H1 (cell line): ENCODE data around the gene CSGALNACT2. TPM values are rescaled to one million over a fixed set of nuclear protein-coding genes. Genes with fewer than 3 reads are reported as not detected.

ENCODE experiments used
- CTCF ChIA-PET: fragments of 300-600 bp; sonication (Branson Sonifier 250); formaldehyde crosslinking; loops from one replicate; lab custom pipeline; 2021; ENCODE audit not compliant: partially characterized antibody; lab: Charles Lee
- POLR2A ChIA-PET: fragments of 300-600 bp; sonication (Branson Sonifier 250); formaldehyde crosslinking; loops from one replicate; lab custom pipeline; 2021; ENCODE audit warnings: inconsistent platforms; ENCODE audit not compliant: partially characterized antibody; lab: Charles Lee
- DNase-seq, 2 experiments: peaks; one replicate each; pipeline versions ENCODE4 v3.0.0 to v3.0.0-alpha.2; 2010 to 2022; ENCODE audit warnings: low spot score in 2 of 2, low read depth in 1 of 2, mixed read lengths in 1 of 2
- FAIRE-seq: peaks from 2 replicates; lab custom pipeline; 2011; peaks lifted over from hg19 to GRCh38; lab: Jason Lieb, UNC
- H2AFZ ChIP-seq: 2 replicates; pipeline ENCODE4 v1.8.1; 2012; ENCODE audit warnings: low read length, inconsistent platforms
- H2AK5ac ChIP-seq: 2 replicates; pipeline ENCODE4 v1.6.1; 2013; ENCODE audit warnings: low read depth, low read length
- H2BK120ac ChIP-seq: replicated peaks from 2 replicates; pipeline ENCODE3; 2013; ENCODE audit warnings: low read depth, low read length, inconsistent platforms
- H2BK12ac ChIP-seq: 2 replicates; pipeline ENCODE4 v1.6.1; 2013; ENCODE audit warnings: low read depth, low read length
- H2BK15ac ChIP-seq: 2 replicates; pipeline ENCODE4 v1.6.1; 2013; ENCODE audit warnings: low read length
- H2BK20ac ChIP-seq: 2 replicates; pipeline ENCODE4 v1.6.1; 2013; ENCODE audit warnings: low read length
- H2BK5ac ChIP-seq: 2 replicates; pipeline ENCODE4 v1.6.1; 2013; ENCODE audit warnings: low read depth, low read length
- H3K14ac ChIP-seq: 2 replicates; pipeline ENCODE4 v1.6.1; 2013; ENCODE audit warnings: inconsistent platforms; ENCODE audit not compliant: insufficient read length
- H3K18ac ChIP-seq: 2 replicates; pipeline ENCODE4 v1.6.1; 2013; ENCODE audit warnings: low read length; ENCODE audit errors: extremely low read depth
- H3K23ac ChIP-seq: 2 replicates; pipeline ENCODE4 v1.6.1; 2013; ENCODE audit warnings: inconsistent platforms; ENCODE audit not compliant: insufficient read length
- H3K23me2 ChIP-seq: 2 replicates; pipeline ENCODE4 v1.6.1; 2013; ENCODE audit warnings: low read depth, low read length
- H3K27ac ChIP-seq: 2 replicates; pipeline ENCODE4 v1.6.1; 2011; ENCODE audit warnings: low read depth, low read length, inconsistent platforms
- H3K27me3 ChIP-seq, 4 experiments: replicated peaks in 1 of 4; 1 replicate in 1 of 4; 2 replicates in 3 of 4; pipeline versions ENCODE4 v1.6.1 to v1.8.1; 2011 to 2013; ENCODE audit warnings: low read length in 3 of 4, mild to moderate bottlenecking in 3 of 4, inconsistent platforms in 2 of 4, mixed read lengths in 2 of 4, moderate library complexity in 1 of 4; ENCODE audit not compliant: control insufficient read depth in 3 of 4, insufficient read depth in 3 of 4; ENCODE audit errors: extremely low read depth in 1 of 4
- H3K36me3 ChIP-seq, 4 experiments: 2 replicates each; pipeline versions ENCODE4 v1.6.1 to v1.8.1; 2011 to 2013; ENCODE audit warnings: mild to moderate bottlenecking in 4 of 4, low read length in 3 of 4, moderate library complexity in 2 of 4, control low read depth in 1 of 4, inconsistent platforms in 1 of 4; ENCODE audit not compliant: insufficient read depth in 4 of 4, control insufficient read depth in 2 of 4
- H3K4ac ChIP-seq: replicated peaks from 2 replicates; pipeline ENCODE3; 2013; ENCODE audit warnings: low read length, low read depth, mixed read lengths, inconsistent platforms; ENCODE audit not compliant: insufficient read length
- H3K4me1 ChIP-seq, 4 experiments: replicated peaks in 1 of 4; 1 replicate in 1 of 4; 2 replicates in 3 of 4; pipeline versions ENCODE4 v1.6.1 to v1.8.1; 2011 to 2013; ENCODE audit warnings: low read length in 3 of 4, inconsistent platforms in 2 of 4, mixed read lengths in 1 of 4; ENCODE audit not compliant: insufficient read depth in 4 of 4, control insufficient read depth in 3 of 4
- H3K4me2 ChIP-seq, 2 experiments: 2 replicates each; pipeline versions ENCODE4 v1.6.1 to v1.8.1; 2011 to 2013; ENCODE audit warnings: low read depth in 2 of 2, low read length in 2 of 2, control low read depth in 1 of 2, inconsistent platforms in 1 of 2, mild to moderate bottlenecking in 1 of 2; ENCODE audit not compliant: insufficient read depth in 1 of 2
- H3K4me3 ChIP-seq, 4 experiments: fragments of 200-600, 300-600 bp in 1 of 4; sonication (generic), shearing (Covaris generic), sonication (Bioruptor Twin) in 1 of 4; 2 replicates each; pipeline versions ENCODE4 v1.5.1 to v1.8.1; 2011 to 2016; ENCODE audit warnings: low read length in 4 of 4, low read depth in 3 of 4, control low read depth in 2 of 4, inconsistent platforms in 2 of 4, mild to moderate bottlenecking in 2 of 4, mixed read lengths in 1 of 4, moderate library complexity in 1 of 4; ENCODE audit not compliant: insufficient read depth in 2 of 4; ENCODE audit errors: extremely low read depth in 1 of 4
- H3K56ac ChIP-seq: replicated peaks from 2 replicates; pipeline ENCODE3; 2013; ENCODE audit warnings: low read depth, mild to moderate bottlenecking, mixed read lengths, low read length, inconsistent platforms; ENCODE audit not compliant: insufficient read length
- H3K79me1 ChIP-seq: 2 replicates; pipeline ENCODE4 v1.6.1; 2013; ENCODE audit warnings: low read depth, low read length, control low read depth
- H3K79me2 ChIP-seq, 2 experiments: 2 replicates each; pipeline versions ENCODE4 v1.6.1 to v1.8.1; 2012 to 2013; ENCODE audit warnings: low read length in 2 of 2, mild to moderate bottlenecking in 2 of 2, inconsistent platforms in 1 of 2; ENCODE audit not compliant: insufficient read depth in 2 of 2, control insufficient read depth in 1 of 2
- H3K9ac ChIP-seq, 4 experiments: replicated peaks in 1 of 4; 1 replicate in 1 of 4; 2 replicates in 3 of 4; pipeline versions ENCODE4 v1.6.1 to v1.8.1; 2011 to 2013; ENCODE audit warnings: low read depth in 3 of 4, low read length in 3 of 4, control low read depth in 2 of 4, mild to moderate bottlenecking in 2 of 4, moderate library complexity in 2 of 4, inconsistent platforms in 1 of 4; ENCODE audit errors: extremely low read depth in 1 of 4
- H3K9me3 ChIP-seq, 2 experiments: 2 replicates each; pipeline versions ENCODE4 v1.6.1 to v1.8.1; 2012 to 2013; ENCODE audit warnings: mild to moderate bottlenecking in 2 of 2, moderate library complexity in 2 of 2, control low read depth in 1 of 2, inconsistent platforms in 1 of 2, low read depth in 1 of 2, low read length in 1 of 2, mixed read lengths in 1 of 2; ENCODE audit not compliant: insufficient read depth in 2 of 2
- H4K20me1 ChIP-seq, 2 experiments: replicated peaks in 1 of 2; 2 replicates each; pipeline versions ENCODE3 to v1.8.1; 2011 to 2013; ENCODE audit warnings: inconsistent platforms in 2 of 2, low read length in 2 of 2, mild to moderate bottlenecking in 1 of 2; ENCODE audit not compliant: insufficient read depth in 2 of 2, control insufficient read depth in 1 of 2
- H4K5ac ChIP-seq: 2 replicates; pipeline ENCODE4 v1.6.1; 2013; ENCODE audit warnings: low read length, low read depth, mixed read lengths, inconsistent platforms; ENCODE audit not compliant: insufficient read length
- H4K8ac ChIP-seq: 2 replicates; pipeline ENCODE4 v1.8.0; 2013; ENCODE audit warnings: mild to moderate bottlenecking, moderate library complexity, low read length, inconsistent platforms; ENCODE audit not compliant: insufficient read depth; ENCODE audit errors: extremely low read depth
- H4K91ac ChIP-seq: replicated peaks from 2 replicates; pipeline ENCODE3; 2013; ENCODE audit warnings: low read length, mixed read lengths, inconsistent platforms; ENCODE audit not compliant: insufficient read length
- ASH2L ChIP-seq: fragments of 200-600, 300-600 bp; sonication (generic); IDR thresholded peaks from one replicate; pipeline ENCODE4 v1.7.1; 2017; ENCODE audit warnings: low read length
- BACH1 ChIP-seq: IDR thresholded peaks from 2 replicates; pipeline ENCODE4 v1.6.1; 2012; ENCODE audit warnings: low read length, improper control_type of control experiment
- BRCA1 ChIP-seq: IDR thresholded peaks from 2 replicates; pipeline ENCODE4 v1.6.1; 2012; ENCODE audit warnings: low read depth, low read length, improper control_type of control experiment
- CEBPB ChIP-seq: IDR thresholded peaks from 2 replicates; pipeline ENCODE4 v1.6.1; 2012; ENCODE audit warnings: low read depth, low read length
- CHD1 ChIP-seq: IDR thresholded peaks from 2 replicates; pipeline ENCODE4 v1.6.1; 2012; ENCODE audit warnings: low read depth, low read length, improper control_type of control experiment
- JUN ChIP-seq: IDR thresholded peaks from 2 replicates; pipeline ENCODE4 v1.6.1; 2011; ENCODE audit warnings: low read depth, mild to moderate bottlenecking, improper control_type of control experiment, low read length
- KDM4A ChIP-seq: IDR thresholded peaks from one replicate; pipeline ENCODE4 v1.7.1; 2012; ENCODE audit warnings: low read depth, mild to moderate bottlenecking, moderate library complexity, low read length, inconsistent platforms; ENCODE audit not compliant: severe bottlenecking
- MAX ChIP-seq: IDR thresholded peaks from 2 replicates; pipeline ENCODE4 v1.6.1; 2012; ENCODE audit warnings: inconsistent platforms
- POLR2AphosphoS5 ChIP-seq: IDR thresholded peaks from 2 replicates; pipeline ENCODE4 v1.6.1; 2011; ENCODE audit warnings: low read depth, low read length
- RBBP5 ChIP-seq: IDR thresholded peaks from 2 replicates; pipeline ENCODE4 v1.7.1; 2012; ENCODE audit warnings: low read depth, mild to moderate bottlenecking, inconsistent platforms, low read length, moderate library complexity, borderline replicate concordance
- WGBS, 2 experiments: shearing (Covaris generic) in 1 of 2; methylation state at CpG; one replicate each; pipeline versions ENCODE4 v1.1.6 to v1.1.7; 2013 to 2015; ENCODE audit warnings: low lambda C conversion rate in 2 of 2, mixed read lengths in 2 of 2, inconsistent platforms in 1 of 2, low coverage in 1 of 2, missing lambda C conversion rate in 1 of 2; ENCODE audit not compliant: insufficient replicate concordance in 2 of 2, insufficient coverage in 1 of 2, insufficient read length in 1 of 2; ENCODE audit errors: extremely low coverage in 1 of 2, missing lambda C conversion rate in 1 of 2; 5-methylcytosine and 5-hydroxymethylcytosine counted together
- polyA plus RNA-seq, 7 experiments: library from polyadenylated mRNA; depleted of rRNA in 3 of 7; stranded (reverse) in 5 of 7; unstranded in 2 of 7; fragments of >200 nt in 5 of 7; fragments of 200-250 nt in 2 of 7; gene quantifications; 1 replicate in 5 of 7; 2 replicates in 1 of 7; 4 replicates in 1 of 7; pipeline versions ENCODE4 v1.2.1 to v1.2.3, GENCODE V29; 2011 to 2013; ENCODE audit warnings: missing spikeins in 2 of 7, mixed read lengths in 2 of 7
- total RNA-seq: library from RNA; stranded (reverse); fragmentation: NEBNext Ultra II Directional; extraction: Animal tissue kit (Norgen Biotek cat#: 25700); gene quantifications from 2 replicates; pipeline ENCODE4 v1.2.1, GENCODE V29; 2021

CSGALNACT2 gene
- total and polyA plus RNA-seq, 2 of the 8 experiments (the other 6 are each of a cell fraction or from before 2014, with no cell fraction given), result 2.6 to 5.3 TPM

GRCh38 chr10:43137717-43138020, 576 bp upstream of the CSGALNACT2 start:
- FAIRE-seq (no peak), DNase-seq (peak in 1 of 2 experiments; percentile 69)
- no peak overlapping the region for H3K14ac ChIP-seq
- 0% methylated on average over 26 of the region's 30 CpGs; no CpG with 5 or more reads in 1 of the 2 experiments for WGBS, 2 experiments
- POLR2A ChIA-PET, result interaction anchor here (1.0 kb wide), 2 partner anchors 21 to 37 kb away, joined by 3 read pairs; no protein-coding TSS in a partner anchor
- peaks cover 14% of the 10 kb centered on the region for H3K23me2 ChIP-seq
- H2BK5ac ChIP-seq, result no peak overlapping the region
- no peak overlapping the region for H4K8ac ChIP-seq
- H4K91ac ChIP-seq, result peak overlapping the region; percentile 59
- peaks cover 0 to 2% of the 10 kb centered on the region in 2 experiments for H4K20me1 ChIP-seq
- no peak overlapping the region for H4K5ac ChIP-seq
- peaks cover 0 to 7% (median 1%) of the 10 kb centered on the region in 4 experiments; a peak in 3 of 7 replicates for H3K27me3 ChIP-seq
- no peak overlapping the region for H2BK20ac ChIP-seq
- peak overlapping the region; percentile 72; the same call in 1 of the 2 replicates for H2BK12ac ChIP-seq
- H3K4me3 ChIP-seq, result peak overlapping the region; percentile 71 to 93 (median 80)
- H2AFZ ChIP-seq, result peak overlapping the region; percentile 37; the same call in 1 of the 2 replicates
- no peak overlapping the region for H3K56ac ChIP-seq
- no peaks in the 10 kb centered on the region for H3K36me3 ChIP-seq
- H3K23ac ChIP-seq, result no peak overlapping the region
- H2AK5ac ChIP-seq, result no peak overlapping the region
- H2BK120ac ChIP-seq, result no peak overlapping the region
- peaks cover 0 to 12% of the 10 kb centered on the region in 2 experiments; a peak in 1 of 4 replicates for H3K79me2 ChIP-seq
- no peaks in the 10 kb centered on the region for H3K9me3 ChIP-seq
- H3K79me1 ChIP-seq, result no peaks in the 10 kb centered on the region
- H3K27ac ChIP-seq, result no peak overlapping the region
- CTCF ChIA-PET, result interaction anchor here (0.7 to 1.4 kb wide), 2 partner anchors 19 to 68 kb away, joined by 3 to 6 read pairs; no protein-coding TSS in a partner anchor
- peaks cover 0 to 2% (median 0%) of the 10 kb centered on the region in 4 experiments; a peak in 4 of 7 replicates for H3K4me1 ChIP-seq
- no peak overlapping the region for H2BK15ac ChIP-seq
- peak overlapping the region; percentile 71 for H3K18ac ChIP-seq
- peak overlapping the region; percentile 44 for H3K4ac ChIP-seq
- peak overlapping the region in 3 of 4 experiments; percentile 29 to 32 (median 29); a peak in 5 of 7 replicates for H3K9ac ChIP-seq
- peak overlapping the region; percentile 69 to 78 for H3K4me2 ChIP-seq
- TF ChIP-seq CHD1, result no peak
- TF ChIP-seq MAX, result no peak
- TF ChIP-seq JUN, result no peak
- no peak for TF ChIP-seq KDM4A
- no peak for TF ChIP-seq CEBPB
- TF ChIP-seq BRCA1, result no peak
- TF ChIP-seq ASH2L, result no peak
- peak; percentile 9; the same call in 1 of the 2 replicates for TF ChIP-seq BACH1
- peak; percentile 52; the same call in 1 of the 2 replicates for TF ChIP-seq RBBP5
- no peak for TF ChIP-seq POLR2AphosphoS5
